ENCODE data around the gene DAB2IP.

The DAB2IP gene

GRCh38 chr9:121755581-121755980 is 104.1 kb downstream of the DAB2IP start:
- DNase-seq: no peak
- in situ Hi-C loops (cut with HindIII; ENCODE audit: low pct_ligation_motif_present, low pct_unique_long_range_greater_than_20kb, low sequenced_read_pairs): no loop called here

DNA sequence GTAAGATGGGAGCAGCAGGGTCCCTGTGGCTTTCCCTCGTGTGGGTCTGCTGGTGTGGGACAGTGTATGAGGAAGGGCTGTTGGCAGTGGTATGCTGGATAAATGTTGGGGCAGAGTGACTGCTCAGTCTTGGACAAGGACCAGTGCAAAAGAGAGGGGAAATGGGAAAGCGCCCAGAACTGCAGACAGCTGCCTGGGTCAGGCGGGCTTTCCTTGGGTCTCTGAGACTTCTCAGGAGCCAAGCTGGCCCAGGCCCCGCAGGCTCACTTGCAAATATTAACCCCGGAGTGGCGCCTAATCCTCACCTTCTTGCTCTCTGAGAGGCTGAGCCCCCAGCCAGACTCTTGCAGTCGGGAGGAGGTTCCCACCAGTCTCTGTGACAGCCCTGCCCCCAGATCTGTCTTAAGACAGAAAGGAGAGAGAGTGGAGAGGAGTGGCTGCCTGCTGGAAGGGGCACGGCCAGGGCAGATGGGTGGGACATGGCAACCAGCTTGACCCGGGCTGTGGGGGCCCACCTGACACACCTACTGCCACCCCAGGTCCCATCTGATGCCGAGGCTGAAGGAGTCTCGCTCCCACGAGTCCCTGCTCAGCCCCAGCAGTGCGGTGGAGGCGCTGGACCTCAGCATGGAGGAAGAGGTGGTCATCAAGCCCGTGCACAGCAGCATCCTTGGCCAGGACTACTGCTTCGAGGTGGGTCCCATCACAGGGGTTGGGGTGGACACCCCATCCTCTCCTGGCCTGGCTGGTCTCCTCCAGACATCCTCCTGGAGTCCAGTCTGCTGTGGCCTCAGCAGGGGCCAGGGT is 105.2 kb downstream of the DAB2IP start:
- no peak for DNase-seq
- in situ Hi-C loops (cut with HindIII; ENCODE audit: low pct_ligation_motif_present, low pct_unique_long_range_greater_than_20kb, low sequenced_read_pairs): no loop called here

DNA sequence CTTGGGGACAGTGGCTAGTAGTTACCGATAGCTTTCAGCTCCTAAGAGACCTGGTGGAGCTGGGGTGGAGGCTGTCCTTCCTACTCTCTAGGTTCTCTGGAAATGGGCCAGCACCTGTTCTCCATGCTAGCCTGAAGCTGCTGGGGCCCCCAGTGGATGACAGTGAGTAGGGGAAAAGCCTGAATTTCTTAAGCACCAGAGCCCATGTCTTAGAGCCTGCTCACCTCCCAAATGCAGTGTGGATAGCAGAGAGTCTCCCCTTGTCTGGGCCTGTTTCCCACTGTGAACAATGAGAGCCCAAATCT is 105.8 kb downstream of the DAB2IP start:
- in situ Hi-C loops (cut with HindIII; ENCODE audit: low pct_ligation_motif_present, low pct_unique_long_range_greater_than_20kb, low sequenced_read_pairs): no loop called here
- DNase-seq: no peak

DNA sequence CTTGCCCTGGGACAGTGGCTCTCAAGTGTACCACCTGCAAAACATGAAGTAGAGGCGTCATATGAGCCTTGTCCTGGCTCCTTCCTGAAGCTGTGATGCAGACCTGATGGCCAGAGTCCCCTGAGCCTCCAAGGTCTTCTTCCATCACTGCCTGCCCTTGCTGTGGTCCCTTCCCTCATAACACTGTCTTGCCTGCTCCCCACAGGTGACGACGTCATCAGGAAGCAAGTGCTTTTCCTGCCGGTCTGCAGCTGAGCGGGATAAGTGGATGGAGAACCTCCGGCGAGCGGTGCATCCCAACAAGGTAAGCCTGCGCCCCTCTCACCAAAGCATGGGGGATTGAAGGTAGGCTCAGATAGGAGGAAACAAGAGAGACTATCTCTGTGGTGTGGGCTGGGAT is 107.3 kb downstream of the DAB2IP start:
- in situ Hi-C loops (cut with HindIII; ENCODE audit: low pct_ligation_motif_present, low pct_unique_long_range_greater_than_20kb, low sequenced_read_pairs): no loop called here
- no peak for DNase-seq

DNA sequence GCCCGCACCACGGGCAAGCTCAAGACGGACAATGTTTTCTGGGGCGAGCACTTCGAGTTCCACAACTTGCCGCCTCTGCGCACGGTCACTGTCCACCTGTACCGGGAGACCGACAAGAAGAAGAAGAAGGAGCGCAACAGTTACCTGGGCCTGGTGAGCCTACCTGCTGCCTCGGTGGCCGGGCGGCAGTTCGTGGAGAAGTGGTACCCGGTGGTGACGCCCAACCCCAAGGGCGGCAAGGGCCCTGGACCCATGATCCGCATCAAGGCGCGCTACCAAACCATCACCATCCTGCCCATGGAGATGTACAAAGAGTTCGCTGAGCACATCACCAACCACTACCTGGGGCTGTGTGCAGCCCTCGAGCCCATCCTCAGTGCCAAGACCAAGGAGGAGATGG is 108.6 kb downstream of the DAB2IP start:
- in situ Hi-C loops (cut with HindIII; ENCODE audit: low pct_ligation_motif_present, low pct_unique_long_range_greater_than_20kb, low sequenced_read_pairs): no loop called here
- no peak for DNase-seq

GRCh38 chr9:121760571-121760970 is 109.1 kb downstream of the DAB2IP start:
- no peak for DNase-seq
- in situ Hi-C loops (cut with HindIII; ENCODE audit: low pct_ligation_motif_present, low pct_unique_long_range_greater_than_20kb, low sequenced_read_pairs): no loop called here

DNA sequence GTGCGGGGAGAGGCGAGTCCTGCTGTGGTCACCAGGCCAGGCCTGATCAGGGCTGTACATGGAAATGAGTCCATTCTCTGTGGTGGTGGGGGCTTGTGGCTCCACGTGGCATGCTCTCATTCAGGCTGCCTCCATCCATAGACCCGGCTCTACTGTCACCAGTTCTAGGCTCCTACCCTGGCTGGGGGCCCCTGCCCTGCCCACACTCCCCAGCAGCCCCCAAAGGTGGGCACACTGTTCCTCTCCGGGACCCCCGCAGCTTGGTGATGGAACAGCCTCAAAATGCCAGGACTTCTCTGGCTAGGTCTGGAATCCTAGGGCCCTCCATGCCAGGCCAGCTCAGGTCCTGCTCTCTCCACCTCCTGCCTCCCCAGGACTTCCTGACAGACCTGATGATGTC is 111.7 kb downstream of the DAB2IP start:
- in situ Hi-C loops (cut with HindIII; ENCODE audit: low pct_ligation_motif_present, low pct_unique_long_range_greater_than_20kb, low sequenced_read_pairs): no loop called here

DNA sequence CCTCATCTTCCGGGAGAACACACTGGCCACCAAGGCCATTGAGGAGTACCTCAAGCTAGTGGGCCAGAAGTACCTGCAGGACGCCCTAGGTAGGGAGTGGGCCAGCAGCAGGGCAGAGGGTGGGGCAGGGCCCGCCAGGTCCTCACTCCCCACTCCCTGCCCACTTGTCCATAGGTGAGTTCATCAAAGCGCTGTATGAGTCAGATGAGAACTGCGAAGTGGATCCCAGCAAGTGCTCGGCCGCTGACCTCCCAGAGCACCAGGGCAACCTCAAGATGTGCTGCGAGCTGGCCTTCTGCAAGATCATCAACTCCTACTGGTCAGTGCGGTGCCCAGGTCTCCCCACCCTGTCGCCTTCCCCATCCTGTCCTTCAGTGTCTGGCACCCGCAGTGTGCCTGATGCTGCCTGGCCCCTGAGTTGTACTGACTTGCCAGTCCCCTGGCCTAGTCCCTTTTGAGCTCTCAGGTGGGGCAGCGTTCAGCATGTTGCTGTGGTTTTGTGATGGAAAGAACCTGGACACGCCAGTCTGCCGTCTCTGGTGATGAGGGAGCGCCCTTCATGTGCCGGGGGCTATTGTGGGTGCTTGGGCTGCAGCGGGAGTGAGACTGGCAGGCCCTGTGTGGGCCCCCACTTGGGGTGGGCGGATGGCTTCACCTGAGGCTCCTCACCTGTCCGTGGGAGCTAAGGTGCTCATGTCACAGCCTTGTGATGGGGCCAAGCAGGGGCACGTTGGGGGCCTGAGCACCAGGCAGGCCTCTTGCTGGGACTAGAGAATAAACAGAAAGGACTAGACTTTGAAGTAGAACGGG is 112.3 kb downstream of the DAB2IP start:
- in situ Hi-C loops (cut with HindIII; ENCODE audit: low pct_ligation_motif_present, low pct_unique_long_range_greater_than_20kb, low sequenced_read_pairs): no loop called here

More for the DNA sequence above, 111.7 kb downstream of the DAB2IP start:
- DNase-seq: no peak

GRCh38 chr9:121764371-121764730 is 112.9 kb downstream of the DAB2IP start:
- DNase-seq: no peak
- in situ Hi-C loops (cut with HindIII; ENCODE audit: low pct_ligation_motif_present, low pct_unique_long_range_greater_than_20kb, low sequenced_read_pairs): no loop called here

More for the DNA sequence above, 112.3 kb downstream of the DAB2IP start:
- no peak for DNase-seq

GRCh38 chr9:121765021-121765950 is 113.9 kb downstream of the DAB2IP start:
- in situ Hi-C loops (cut with HindIII; ENCODE audit: low pct_ligation_motif_present, low pct_unique_long_range_greater_than_20kb, low sequenced_read_pairs): no loop called here
- DNase-seq: peak; percentile 35

- DNase-seq: no peak
- in situ Hi-C loops (cut with HindIII; ENCODE audit: low pct_ligation_motif_present, low pct_unique_long_range_greater_than_20kb, low sequenced_read_pairs): no loop called here
These were observed 114.7 kb downstream of the DAB2IP start for GRCh38 chr9:121766081-121766683.

GRCh38 chr9:121767171-121767769 is 115.8 kb downstream of the DAB2IP start:
- in situ Hi-C loops (cut with HindIII; ENCODE audit: low pct_ligation_motif_present, low pct_unique_long_range_greater_than_20kb, low sequenced_read_pairs): no loop called here
- no peak for DNase-seq

DNA sequence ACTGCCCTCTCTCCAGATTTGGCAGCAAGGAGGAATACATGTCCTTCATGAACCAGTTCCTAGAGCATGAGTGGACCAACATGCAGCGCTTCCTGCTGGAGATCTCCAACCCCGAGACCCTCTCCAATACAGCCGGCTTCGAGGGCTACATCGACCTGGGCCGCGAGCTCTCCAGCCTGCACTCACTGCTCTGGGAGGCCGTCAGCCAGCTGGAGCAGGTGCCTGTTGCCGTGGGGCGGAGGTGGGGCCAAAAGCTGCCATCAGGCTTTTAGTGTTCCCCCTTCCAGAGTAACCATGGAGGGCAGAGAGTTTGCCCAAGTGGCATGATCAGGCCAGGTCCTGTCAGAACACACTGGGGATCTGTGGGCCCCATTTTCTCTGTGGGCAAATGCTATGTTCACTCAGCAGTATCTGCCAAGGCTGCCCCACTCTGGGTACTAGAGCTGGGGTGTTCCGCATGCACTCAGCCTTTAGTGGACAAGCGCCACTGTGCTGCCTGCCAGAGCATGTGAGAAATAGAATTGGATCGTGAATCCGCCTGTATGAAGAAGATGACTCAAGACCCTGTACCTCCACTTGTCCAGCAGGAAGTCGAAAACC is 117.1 kb downstream of the DAB2IP start:
- in situ Hi-C loops (cut with HindIII; ENCODE audit: low pct_ligation_motif_present, low pct_unique_long_range_greater_than_20kb, low sequenced_read_pairs): no loop called here
- DNase-seq: no peak

GRCh38 chr9:121769939-121770338 is 118.5 kb downstream of the DAB2IP start:
- DNase-seq: no peak
- in situ Hi-C loops (cut with HindIII; ENCODE audit: low pct_ligation_motif_present, low pct_unique_long_range_greater_than_20kb, low sequenced_read_pairs): no loop called here

- in situ Hi-C loops (cut with HindIII; ENCODE audit: low pct_ligation_motif_present, low pct_unique_long_range_greater_than_20kb, low sequenced_read_pairs): no loop called here
- no peak for DNase-seq
These were observed 119.2 kb downstream of the DAB2IP start for GRCh38 chr9:121770415-121771273.

GRCh38 chr9:121771418-121771817 is 120.0 kb downstream of the DAB2IP start:
- in situ Hi-C loops (cut with HindIII; ENCODE audit: low pct_ligation_motif_present, low pct_unique_long_range_greater_than_20kb, low sequenced_read_pairs): no loop called here
- no peak for DNase-seq
